ENCODE results near the gene GPX4. TPM values are rescaled to one million over a fixed set of nuclear protein-coding genes. Genes with fewer than 3 reads are reported as not detected.

Gene GPX4
- total and polyA plus RNA-seq, 2 of the 13 experiments (the other 11 are each of a cell fraction or from before 2014, with no cell fraction given), result 535 to 613 TPM

- TF ChIP-seq NR2F2 (IDR thresholded peaks at IDR 0.05; ENCODE audit: borderline replicate concordance, low read depth) (0 out of 2 replicates have a peak, but pooled peaks have one; percentile 10), GATA4 (IDR thresholded peaks at IDR 0.05; ENCODE audit: borderline replicate concordance, low read depth) (no peak), GABPB1 (CRISPR knock-in tag; IDR thresholded peaks at IDR 0.05) (peak; percentile 64; the same call in 1 of the 2 replicates), HNF1B (CRISPR knock-in tag; IDR thresholded peaks at IDR 0.05) (peak; percentile 17; the same call in 1 of the 2 replicates), ZFP36L1 (CRISPR knock-in tag; IDR thresholded peaks at IDR 0.05) (no peak), ADNP (CRISPR knock-in tag; IDR thresholded peaks at IDR 0.05) (no peak), ZNF143 (CRISPR knock-in tag; IDR thresholded peaks at IDR 0.05) (no peak), HHEX (CRISPR knock-in tag; IDR thresholded peaks at IDR 0.05) (no peak), DDIT3 (CRISPR knock-in tag; IDR thresholded peaks at IDR 0.05) (no peak), TCF12 (IDR thresholded peaks at IDR 0.05) (no peak), TCF12 (CRISPR knock-in tag; IDR thresholded peaks at IDR 0.05) (no peak), ATF3 (CRISPR knock-in tag; IDR thresholded peaks at IDR 0.05) (no peak), TFDP1 (CRISPR knock-in tag; IDR thresholded peaks at IDR 0.05; ENCODE audit: borderline replicate concordance) (peak; percentile 88; the same call in 1 of the 2 replicates), ZNF660 (CRISPR knock-in tag; IDR thresholded peaks at IDR 0.05; ENCODE audit: borderline replicate concordance, low read depth) (no peak), ZNF33A (CRISPR knock-in tag; IDR thresholded peaks at IDR 0.05; ENCODE audit: borderline replicate concordance) (no peak), ZSCAN12 (CRISPR knock-in tag; IDR thresholded peaks at IDR 0.05) (no peak), PREB (CRISPR knock-in tag; IDR thresholded peaks at IDR 0.05) (no peak), CERS6 (CRISPR knock-in tag; IDR thresholded peaks at IDR 0.05) (no peak), ZSCAN25 (CRISPR knock-in tag; IDR thresholded peaks at IDR 0.05) (no peak), ZNF710 (CRISPR knock-in tag; IDR thresholded peaks at IDR 0.05; ENCODE audit: borderline replicate concordance) (no peak; the same call in 1 of the 2 replicates), ZFP82 (CRISPR knock-in tag; IDR thresholded peaks at IDR 0.05; ENCODE audit: borderline replicate concordance) (no peak), HMG20A (CRISPR knock-in tag; IDR thresholded peaks at IDR 0.05; ENCODE audit: borderline replicate concordance) (no peak)
These were observed 38.9 kb upstream of the GPX4 start (continued) for GRCh38 chr19:1064661-1065605.
